HEK293 (cell line): Measurements from ENCODE around the gene RNF44.

ENCODE experiments used
- BCL11A ChIP-seq: fragments of 450-650 bp; formaldehyde crosslinking; IDR thresholded peaks from 2 replicates; pipeline ENCODE4 v1.5.1; 2016; ENCODE audit warnings: low read depth, missing biosample characterization, missing genetic modification characterization
- CTCF ChIP-seq: fragments of 450-650 bp; formaldehyde crosslinking; IDR thresholded peaks from 2 replicates; pipeline ENCODE4 v1.5.1; 2016; ENCODE audit warnings: missing biosample characterization, missing genetic modification characterization
- PATZ1 ChIP-seq: fragments of 450-650 bp; formaldehyde crosslinking; IDR thresholded peaks from 2 replicates; pipeline ENCODE4 v1.5.1; 2016; ENCODE audit warnings: missing biosample characterization, missing genetic modification characterization
- TSHZ1 ChIP-seq: fragments of 450-650 bp; formaldehyde crosslinking; IDR thresholded peaks from 2 replicates; pipeline ENCODE4 v1.5.1; 2016; ENCODE audit warnings: missing biosample characterization, missing genetic modification characterization, borderline replicate concordance
- ZNF221 ChIP-seq: fragments of 450-650 bp; formaldehyde crosslinking; IDR thresholded peaks from 2 replicates; pipeline ENCODE4 v1.5.1; 2017; ENCODE audit warnings: missing biosample characterization, missing genetic modification characterization, borderline replicate concordance
- ZNF24 ChIP-seq: fragments of 450-650 bp; formaldehyde crosslinking; IDR thresholded peaks from 2 replicates; pipeline ENCODE4 v1.5.1; 2016; ENCODE audit warnings: missing biosample characterization, missing genetic modification characterization
- ZNF26 ChIP-seq: fragments of 450-650 bp; formaldehyde crosslinking; IDR thresholded peaks from 2 replicates; pipeline ENCODE4 v1.5.1; 2016; ENCODE audit warnings: missing biosample characterization, missing genetic modification characterization
- ZNF274 ChIP-seq, 2 experiments: fragments of 200-500 bp in 1 of 2; fragments of 450-650 bp in 1 of 2; sonication (Bioruptor generic) in 1 of 2; formaldehyde crosslinking in 1 of 2; IDR thresholded peaks; 2 replicates each; pipeline versions ENCODE4 v1.5.1 to v1.6.1; 2014 to 2016; ENCODE audit warnings: borderline replicate concordance in 1 of 2, inconsistent platforms in 1 of 2, low read length in 1 of 2, missing biosample characterization in 1 of 2, missing genetic modification characterization in 1 of 2
- ZNF311 ChIP-seq: fragments of 450-650 bp; formaldehyde crosslinking; IDR thresholded peaks from 2 replicates; pipeline ENCODE4 v1.5.1; 2017; ENCODE audit warnings: missing biosample characterization, missing genetic modification characterization, borderline replicate concordance
- ZNF558 ChIP-seq: fragments of 450-650 bp; formaldehyde crosslinking; IDR thresholded peaks from 2 replicates; pipeline ENCODE4 v1.5.1; 2016; ENCODE audit warnings: missing biosample characterization, missing genetic modification characterization
- ZNF670 ChIP-seq: fragments of 450-650 bp; formaldehyde crosslinking; IDR thresholded peaks from 2 replicates; pipeline ENCODE4 v1.5.1; 2016; ENCODE audit warnings: missing biosample characterization, missing genetic modification characterization, low read depth
- ZNF701 ChIP-seq: fragments of 450-650 bp; formaldehyde crosslinking; IDR thresholded peaks from 2 replicates; pipeline ENCODE4 v1.5.1; 2016; ENCODE audit warnings: missing biosample characterization, missing genetic modification characterization
- ZNF76 ChIP-seq: fragments of 450-650 bp; formaldehyde crosslinking; IDR thresholded peaks from 2 replicates; pipeline ENCODE4; 2016; ENCODE audit warnings: low read depth, missing biosample characterization, missing genetic modification characterization, borderline replicate concordance

- TF ChIP-seq ZNF24 (tag by site-specific recombination), result no peak
- TF ChIP-seq CTCF (tag by site-specific recombination), result no peak
- no peak for TF ChIP-seq BCL11A (tag by site-specific recombination)
- no peak for TF ChIP-seq TSHZ1 (tag by site-specific recombination)
- TF ChIP-seq ZNF76, result no peak
- TF ChIP-seq ZNF221 (tag by site-specific recombination), result no peak
- TF ChIP-seq ZNF670 (tag by site-specific recombination), result no peak
- TF ChIP-seq ZNF558 (tag by site-specific recombination), result no peak
- no peak for TF ChIP-seq ZNF311 (tag by site-specific recombination)
- no peak for TF ChIP-seq PATZ1 (tag by site-specific recombination)
- no peak for TF ChIP-seq ZNF701 (tag by site-specific recombination)
- TF ChIP-seq ZNF26, result no peak
- TF ChIP-seq ZNF274 (IDR thresholded peaks at IDR 0.05; ENCODE audit: low read length), result no peak
- TF ChIP-seq ZNF274 (tag by site-specific recombination; IDR thresholded peaks at IDR 0.05; ENCODE audit: borderline replicate concordance), result no peak
Measured at GRCh38 chr5:176491101-176491502, 46.1 kb downstream of the RNF44 start.
